Measurements from ENCODE around the gene FEZF1.

The FEZF1 gene

DNA sequence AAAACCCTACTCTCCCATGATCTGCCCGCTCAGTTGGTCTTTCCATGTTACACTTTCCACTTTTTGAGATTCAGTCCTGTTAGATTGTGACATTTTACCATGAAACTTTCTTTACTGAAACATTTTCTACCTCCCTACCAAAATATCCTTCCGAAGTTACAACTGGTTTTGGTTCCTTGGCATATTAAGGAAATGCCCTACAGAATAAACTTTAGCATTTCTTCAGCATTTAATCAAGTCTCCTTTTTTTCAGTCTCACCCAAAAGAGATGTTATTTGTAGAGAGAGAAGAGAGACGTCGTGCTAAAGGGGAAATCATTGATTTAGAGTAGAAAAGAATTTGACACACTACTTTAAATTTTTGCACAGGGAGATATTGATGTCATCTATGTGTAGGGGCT, 9.7 kb upstream of the FEZF1 start:
- DNase-seq (ENCODE audit: low read depth), result no peak
- H3K4me3 ChIP-seq (ENCODE audit: low read depth, low read length), result no peak overlapping the region
- no peak for TF ChIP-seq CTCF (conservative IDR thresholded peaks at IDR 0.05; ENCODE audit: low read depth, low read length)

GRCh38 chr7:122312789-122313188, 8.2 kb upstream of the FEZF1 start:
- no peak overlapping the region for H3K4me3 ChIP-seq (ENCODE audit: low read depth, low read length)
- TF ChIP-seq CTCF (conservative IDR thresholded peaks at IDR 0.05; ENCODE audit: low read depth, low read length), result no peak
- no peak for DNase-seq (ENCODE audit: low read depth)

DNA sequence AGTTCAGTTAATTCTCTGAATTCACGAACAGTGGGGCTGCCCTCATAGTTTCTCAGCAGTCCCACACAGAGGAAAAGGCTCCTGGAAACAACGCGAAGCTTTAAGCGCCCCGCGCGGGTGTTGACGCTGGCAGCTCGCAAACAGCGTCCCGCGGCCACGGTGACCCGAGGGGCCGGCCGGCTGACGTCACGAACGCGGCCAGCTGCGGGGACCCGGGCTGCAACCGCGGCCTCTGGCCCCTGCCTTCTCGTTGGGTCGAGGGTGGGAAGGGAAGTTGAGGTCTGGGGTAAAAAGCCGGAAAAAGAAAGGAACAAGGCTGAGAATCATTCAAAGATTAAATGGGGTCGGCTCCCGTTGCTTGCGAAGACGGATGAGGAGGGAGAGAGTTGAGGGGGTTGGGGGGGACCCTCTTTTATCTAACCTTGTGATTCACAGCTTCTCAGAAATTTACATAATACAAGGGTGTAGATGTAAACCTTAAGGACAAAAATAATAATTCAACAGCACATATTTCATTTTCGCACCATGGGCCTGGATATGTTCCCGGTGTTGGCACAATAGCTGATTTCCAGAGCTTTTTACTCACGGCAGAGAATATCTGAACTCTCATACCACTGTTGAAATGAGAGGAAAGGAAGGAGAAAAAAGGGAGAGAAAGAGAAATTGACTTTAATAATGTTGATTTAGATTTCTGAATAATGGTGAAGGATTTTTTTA, 7.3 kb upstream of the FEZF1 start:
- peak overlapping the region; percentile 28 for H3K4me3 ChIP-seq (ENCODE audit: low read depth, low read length)
- no peak for DNase-seq (ENCODE audit: low read depth)
- no peak for TF ChIP-seq CTCF (conservative IDR thresholded peaks at IDR 0.05; ENCODE audit: low read depth, low read length)

GRCh38 chr7:122311050-122311700, 6.6 kb upstream of the FEZF1 start:
- DNase-seq (ENCODE audit: low read depth), result no peak
- TF ChIP-seq CTCF (conservative IDR thresholded peaks at IDR 0.05; ENCODE audit: low read depth, low read length), result no peak
- no peak overlapping the region for H3K4me3 ChIP-seq (ENCODE audit: low read depth, low read length)

- peak; percentile 42 for DNase-seq (ENCODE audit: low read depth)
- TF ChIP-seq CTCF (conservative IDR thresholded peaks at IDR 0.05; ENCODE audit: low read depth, low read length), result no peak
- H3K4me3 ChIP-seq (ENCODE audit: low read depth, low read length), result peak overlapping the region; percentile 52
These were observed 5.8 kb upstream of the FEZF1 start for GRCh38 chr7:122310119-122311021.

GRCh38 chr7:122309421-122309820, 4.9 kb upstream of the FEZF1 start:
- no peak overlapping the region for H3K4me3 ChIP-seq (ENCODE audit: low read depth, low read length)
- no peak for DNase-seq (ENCODE audit: low read depth)
- TF ChIP-seq CTCF (conservative IDR thresholded peaks at IDR 0.05; ENCODE audit: low read depth, low read length), result no peak

Data from choroid plexus epithelial cell (primary cell).